ENCODE measurements around the gene CASR. TPM values are rescaled to one million over a fixed set of nuclear protein-coding genes. Genes with fewer than 3 reads are reported as not detected.

Gene CASR
- total and polyA plus RNA-seq, 2 donors from 2014 or later: 14.8 to 72.8 TPM

GRCh38 chr3:122306622-122306953 is 123.1 kb downstream of the CASR start:
- TF ChIP-seq, protein P1, sequence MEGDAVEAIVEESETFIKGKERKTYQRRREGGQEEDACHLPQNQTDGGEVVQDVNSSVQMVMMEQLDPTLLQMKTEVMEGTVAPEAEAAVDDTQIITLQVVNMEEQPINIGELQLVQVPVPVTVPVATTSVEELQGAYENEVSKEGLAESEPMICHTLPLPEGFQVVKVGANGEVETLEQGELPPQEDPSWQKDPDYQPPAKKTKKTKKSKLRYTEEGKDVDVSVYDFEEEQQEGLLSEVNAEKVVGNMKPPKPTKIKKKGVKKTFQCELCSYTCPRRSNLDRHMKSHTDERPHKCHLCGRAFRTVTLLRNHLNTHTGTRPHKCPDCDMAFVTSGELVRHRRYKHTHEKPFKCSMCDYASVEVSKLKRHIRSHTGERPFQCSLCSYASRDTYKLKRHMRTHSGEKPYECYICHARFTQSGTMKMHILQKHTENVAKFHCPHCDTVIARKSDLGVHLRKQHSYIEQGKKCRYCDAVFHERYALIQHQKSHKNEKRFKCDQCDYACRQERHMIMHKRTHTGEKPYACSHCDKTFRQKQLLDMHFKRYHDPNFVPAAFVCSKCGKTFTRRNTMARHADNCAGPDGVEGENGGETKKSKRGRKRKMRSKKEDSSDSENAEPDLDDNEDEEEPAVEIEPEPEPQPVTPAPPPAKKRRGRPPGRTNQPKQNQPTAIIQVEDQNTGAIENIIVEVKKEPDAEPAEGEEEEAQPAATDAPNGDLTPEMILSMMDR (IDR thresholded peaks at IDR 0.05; ENCODE audit: borderline replicate concordance, extremely low read depth, insufficient read depth): no peak
- H3K9ac ChIP-seq (ENCODE audit: low read length in 3 of 3): peak overlapping the region in 1 of 3 donors; percentile 10
- intact Hi-C loops (cut with DNase I): no loop called here
- no peaks in the 10 kb centered on the region for H3K9me3 ChIP-seq (ENCODE audit: control insufficient read depth in 2 of 3, insufficient read depth in 1 of 3, low read length in 3 of 3)
- FAIRE-seq: no peak
- no peak for DNase-seq
- H3K4me1 ChIP-seq (ENCODE audit: control insufficient read depth in 2 of 3, insufficient read depth in 2 of 3, low read depth in 1 of 3, low read length in 3 of 3): peaks cover 0 to 25% (median 0%) of the 10 kb centered on the region in 3 donors
- H3K27ac ChIP-seq (ENCODE audit: low read depth in 2 of 2, low read length in 2 of 2): peak overlapping the region; percentile 40 to 74
- peak overlapping the region in 1 of 3 donors; percentile 33 for H3K4me3 ChIP-seq (ENCODE audit: low read length in 3 of 3)
- H3K27me3 ChIP-seq (ENCODE audit: control insufficient read depth, insufficient read depth, low read length): no peaks in the 10 kb centered on the region
- H3K36me3 ChIP-seq (ENCODE audit: control insufficient read depth in 2 of 3, insufficient read depth in 3 of 3, low read length in 3 of 3): no peaks in the 10 kb centered on the region

DNA sequence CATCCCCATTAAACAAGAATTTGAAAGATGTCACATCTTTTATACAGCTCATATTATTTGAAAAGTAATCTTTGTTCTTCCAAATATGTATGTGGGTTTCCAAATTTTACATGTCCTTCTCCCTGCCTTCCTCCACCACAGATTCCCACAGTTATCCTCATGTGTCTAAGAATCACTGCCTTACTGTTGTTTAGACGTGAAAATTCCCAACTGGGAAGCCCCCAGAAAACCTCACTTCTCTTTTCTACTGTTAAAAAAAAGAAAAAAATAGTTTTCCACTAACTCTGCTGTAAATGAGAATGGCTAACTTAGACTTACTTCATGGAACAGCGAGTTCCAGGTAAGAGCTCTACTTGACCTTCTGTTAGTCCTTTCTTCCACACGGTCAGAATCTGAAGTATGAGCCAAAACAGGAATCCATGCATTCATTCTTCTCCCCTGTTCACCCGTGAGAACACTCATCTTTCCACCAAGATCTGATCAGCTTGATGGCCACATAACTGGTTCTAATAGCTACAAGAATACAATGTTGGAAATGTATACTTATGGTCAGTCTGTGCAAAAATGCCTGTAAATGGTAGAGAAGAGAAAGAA is 123.7 kb downstream of the CASR start:
- TF ChIP-seq, protein P1 (IDR thresholded peaks at IDR 0.05; ENCODE audit: borderline replicate concordance, extremely low read depth, insufficient read depth): no peak
- Histone ChIP-seq H3K27ac (ENCODE audit: low read depth in 2 of 2, low read length in 2 of 2) (peak overlapping the region; percentile 40 to 74), H3K4me3 (ENCODE audit: low read length in 3 of 3) (no peak overlapping the region), H3K9me3 (ENCODE audit: control insufficient read depth in 2 of 3, insufficient read depth in 1 of 3, low read length in 3 of 3) (no peaks in the 10 kb centered on the region), H3K9ac (ENCODE audit: low read length in 3 of 3) (peak overlapping the region in 1 of 3 donors; percentile 10), H3K4me1 (ENCODE audit: control insufficient read depth in 2 of 3, insufficient read depth in 2 of 3, low read depth in 1 of 3, low read length in 3 of 3) (peaks cover 0 to 25% (median 0%) of the 10 kb centered on the region in 3 donors), H3K36me3 (ENCODE audit: control insufficient read depth in 2 of 3, insufficient read depth in 3 of 3, low read length in 3 of 3) (no peaks in the 10 kb centered on the region), H3K27me3 (ENCODE audit: control insufficient read depth, insufficient read depth, low read length) (no peaks in the 10 kb centered on the region)
- no peak for DNase-seq
- FAIRE-seq: no peak
- intact Hi-C loops (cut with DNase I): no loop called here

DNA sequence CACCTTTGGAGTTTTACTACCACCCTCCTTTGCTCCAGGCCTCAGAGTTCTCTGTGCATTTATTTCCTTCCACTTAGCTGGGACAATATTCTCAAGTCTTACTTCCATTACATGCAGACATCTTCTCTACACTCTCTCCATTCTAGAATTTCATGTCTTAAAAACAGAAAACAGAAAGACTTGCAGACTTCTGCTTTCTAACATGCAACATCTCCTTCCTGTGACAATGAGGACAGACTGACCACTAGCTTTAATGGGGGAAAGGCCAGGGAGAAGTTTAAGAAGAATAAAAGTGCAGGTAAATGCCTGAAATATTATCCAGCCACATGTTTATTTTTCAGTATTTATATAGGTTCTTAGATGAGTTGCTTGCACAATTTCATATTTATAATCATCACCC is 124.5 kb downstream of the CASR start:
- H3K4me3 ChIP-seq (ENCODE audit: low read length in 3 of 3): no peak overlapping the region
- H3K36me3 ChIP-seq (ENCODE audit: control insufficient read depth in 2 of 3, insufficient read depth in 3 of 3, low read length in 3 of 3): no peaks in the 10 kb centered on the region
- FAIRE-seq (no peak), DNase-seq (no peak)
- no peaks in the 10 kb centered on the region for H3K9me3 ChIP-seq (ENCODE audit: control insufficient read depth in 2 of 3, insufficient read depth in 1 of 3, low read length in 3 of 3)
- no peak overlapping the region for H3K9ac ChIP-seq (ENCODE audit: low read length in 3 of 3)
- H3K27ac ChIP-seq (ENCODE audit: low read depth in 2 of 2, low read length in 2 of 2): peak overlapping the region in 1 of 2 donors; percentile 40
- no peaks in the 10 kb centered on the region for H3K27me3 ChIP-seq (ENCODE audit: control insufficient read depth, insufficient read depth, low read length)
- peaks cover 0 to 25% (median 0%) of the 10 kb centered on the region in 3 donors for H3K4me1 ChIP-seq (ENCODE audit: control insufficient read depth in 2 of 3, insufficient read depth in 2 of 3, low read depth in 1 of 3, low read length in 3 of 3)
- intact Hi-C loops (cut with DNase I): no loop called here
- TF ChIP-seq, protein P1 (IDR thresholded peaks at IDR 0.05; ENCODE audit: borderline replicate concordance, extremely low read depth, insufficient read depth): no peak

GRCh38 chr3:122310361-122310760 is 126.9 kb downstream of the CASR start:
- Histone ChIP-seq H3K4me1 (ENCODE audit: control insufficient read depth in 2 of 3, insufficient read depth in 2 of 3, low read depth in 1 of 3, low read length in 3 of 3) (peaks cover 0 to 22% (median 0%) of the 10 kb centered on the region in 3 donors), H3K27me3 (ENCODE audit: control insufficient read depth, insufficient read depth, low read length) (no peaks in the 10 kb centered on the region), H3K27ac (ENCODE audit: low read depth in 2 of 2, low read length in 2 of 2) (no peak overlapping the region), H3K9me3 (ENCODE audit: control insufficient read depth in 2 of 3, insufficient read depth in 1 of 3, low read length in 3 of 3) (no peaks in the 10 kb centered on the region), H3K4me3 (ENCODE audit: low read length in 3 of 3) (no peak overlapping the region), H3K9ac (ENCODE audit: low read length in 3 of 3) (no peak overlapping the region), H3K36me3 (ENCODE audit: control insufficient read depth in 2 of 3, insufficient read depth in 3 of 3, low read length in 3 of 3) (no peaks in the 10 kb centered on the region)
- DNase-seq (peak in 2 of 5 donors; percentile 22 to 27), FAIRE-seq (no peak)
- intact Hi-C loops (cut with DNase I): no loop called here
- TF ChIP-seq, protein P1 (IDR thresholded peaks at IDR 0.05; ENCODE audit: borderline replicate concordance, extremely low read depth, insufficient read depth): no peak
